Neural cell (in vitro differentiated cells): Measurements from ENCODE around the gene HIVEP2. TPM values are rescaled to one million over a fixed set of nuclear protein-coding genes. Genes with fewer than 3 reads are reported as not detected.

ENCODE experiments used
- H2AFZ ChIP-seq: fragments of 200-600, 300-800 bp; sonication (generic), shearing (Covaris generic); 2 replicates; pipeline ENCODE4 v1.6.0; 2014; ENCODE audit warnings: low read depth, mild to moderate bottlenecking, antibody characterized with exemption, low read length, moderate library complexity
- H3F3A ChIP-seq: fragments of 200-600 bp; shearing (Covaris generic); 2 replicates; pipeline ENCODE4 v1.6.1; 2016; ENCODE audit warnings: mild to moderate bottlenecking, moderate library complexity, mixed read lengths, antibody characterized with exemption, low read length; ENCODE audit not compliant: insufficient read depth, poor library complexity, severe bottlenecking
- H3K27ac ChIP-seq: fragments of 200-600, 300-800 bp; sonication (generic), shearing (Covaris generic); 2 replicates; pipeline ENCODE4 v1.5.1; 2014; ENCODE audit warnings: mild to moderate bottlenecking, low read length, moderate library complexity
- H3K27me3 ChIP-seq: fragments of 300-800, 200-600 bp; sonication (generic), shearing (Covaris generic); 2 replicates; pipeline ENCODE4 v1.6.0; 2014; ENCODE audit warnings: mild to moderate bottlenecking, low read depth, low read length, moderate library complexity; ENCODE audit not compliant: insufficient read depth
- H3K36me3 ChIP-seq: fragments of 300-800, 200-600 bp; sonication (generic), shearing (Covaris generic); 2 replicates; pipeline ENCODE4 v1.5.1; 2014; ENCODE audit warnings: mild to moderate bottlenecking, antibody characterized with exemption, low read length, moderate library complexity; ENCODE audit not compliant: insufficient read depth
- H3K4me2 ChIP-seq: fragments of 300-800, 200-600 bp; sonication (generic), shearing (Covaris generic); 2 replicates; pipeline ENCODE4 v1.6.0; 2014; ENCODE audit warnings: mild to moderate bottlenecking, low read length
- H3K4me3 ChIP-seq: fragments of 300-800, 200-600 bp; sonication (generic), shearing (Covaris generic); 2 replicates; pipeline ENCODE4 v1.5.1; 2014; ENCODE audit warnings: mild to moderate bottlenecking, low read length, moderate library complexity
- H3K79me2 ChIP-seq: fragments of 200-600 bp; shearing (Covaris generic); replicated peaks from 2 replicates; pipeline ENCODE4 v1.6.0; 2014; ENCODE audit warnings: mild to moderate bottlenecking, low read length, moderate library complexity; ENCODE audit not compliant: insufficient read depth
- H3K9ac ChIP-seq: fragments of 300-800, 200-600 bp; sonication (generic), shearing (Covaris generic); 2 replicates; pipeline ENCODE4 v1.6.1; 2016; ENCODE audit warnings: mild to moderate bottlenecking, low read length, mixed read lengths
- H3K9me2 ChIP-seq: fragments of 200-600 bp; shearing (Covaris generic); 2 replicates; pipeline ENCODE4 v1.6.1; 2016; ENCODE audit warnings: mild to moderate bottlenecking, low read length, mixed read lengths; ENCODE audit not compliant: insufficient read depth
- H3K9me3 ChIP-seq: fragments of 200-600, 300-800 bp; sonication (generic), shearing (Covaris generic); 2 replicates; pipeline ENCODE4 v1.6.1; 2016; ENCODE audit warnings: mild to moderate bottlenecking, mixed run types, low read length, moderate library complexity, mixed read lengths
- H4K20me1 ChIP-seq: fragments of 200-600 bp; shearing (Covaris generic); 2 replicates; pipeline ENCODE4 v1.6.1; 2016; ENCODE audit warnings: mild to moderate bottlenecking, mixed run types; ENCODE audit not compliant: insufficient read depth
- EP300 ChIP-seq: fragments of 450-650 bp; conservative IDR thresholded peaks from 2 replicates; pipeline ENCODE4 v1.6.1; 2014; ENCODE audit warnings: antibody characterized with exemption, mild to moderate bottlenecking, moderate library complexity; ENCODE audit not compliant: poor library complexity, severe bottlenecking
- EZH2 ChIP-seq: fragments of 200-600, 300-800 bp; shearing (Covaris generic), sonication (generic); IDR thresholded peaks from 2 replicates; pipeline ENCODE4 v1.6.1; 2014; ENCODE audit warnings: antibody characterized with exemption, low read length, borderline replicate concordance, mild to moderate bottlenecking; ENCODE audit not compliant: insufficient read depth, poor library complexity, severe bottlenecking
- MXI1 ChIP-seq: fragments of 450-650 bp; conservative IDR thresholded peaks from 2 replicates; pipeline ENCODE4 v1.6.1; 2014; ENCODE audit warnings: antibody characterized with exemption, mild to moderate bottlenecking; ENCODE audit not compliant: poor library complexity, severe bottlenecking
- POLR2AphosphoS5 ChIP-seq: IDR thresholded peaks from 2 replicates; pipeline ENCODE4 v1.6.1; 2012
- RAD21 ChIP-seq: fragments of 450-650 bp; conservative IDR thresholded peaks from 2 replicates; pipeline ENCODE4 v1.6.1; 2014; ENCODE audit warnings: antibody characterized with exemption, mild to moderate bottlenecking, moderate library complexity
- SMC3 ChIP-seq: fragments of 450-650 bp; conservative IDR thresholded peaks from 2 replicates; pipeline ENCODE4 v1.6.1; 2014; ENCODE audit warnings: antibody characterized with exemption, mild to moderate bottlenecking, moderate library complexity; ENCODE audit not compliant: poor library complexity
- TAF1 ChIP-seq: IDR thresholded peaks from 2 replicates; pipeline ENCODE4 v1.6.1; 2012; ENCODE audit warnings: low read depth
- polyA plus RNA-seq: library from polyadenylated mRNA; depleted of rRNA; stranded (reverse); fragments of >200 nt; gene quantifications from 2 replicates; pipeline ENCODE4 v1.2.3, GENCODE V29; 2014
- TF ChIP-seq, protein P1 (sequence below): IDR thresholded peaks from 2 replicates; pipeline ENCODE4 v1.6.1; 2012; ENCODE audit warnings: borderline replicate concordance
- TF ChIP-seq, protein P2 (sequence below): fragments of 450-650 bp; IDR thresholded peaks from 2 replicates; pipeline ENCODE4 v1.5.1; 2014; ENCODE audit warnings: antibody characterized with exemption, mild to moderate bottlenecking, moderate library complexity; ENCODE audit not compliant: poor library complexity, severe bottlenecking

HIVEP2 gene
- polyA plus RNA-seq, 1 donor from 2014 or later = 6.0 TPM

DNA sequence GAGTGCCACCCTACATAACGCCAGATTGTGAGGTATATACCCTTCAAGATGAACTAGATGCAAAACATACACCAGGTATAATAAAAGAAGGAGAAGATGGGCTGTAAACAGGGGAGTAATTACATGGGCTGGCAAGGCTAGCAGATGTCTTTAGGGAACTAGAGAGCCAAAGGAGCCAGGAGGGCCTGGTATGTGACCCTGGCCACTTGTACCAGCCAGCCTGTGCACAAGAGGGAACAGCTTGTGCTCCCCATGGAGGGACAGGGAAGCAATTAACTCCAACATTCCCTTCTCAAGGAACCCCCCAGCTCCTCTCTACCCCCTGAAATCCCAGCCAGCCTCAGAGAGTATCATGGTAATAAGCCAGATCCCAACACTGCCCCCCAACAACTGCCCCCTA is 139.9 kb downstream of the HIVEP2 start:
- Histone ChIP-seq H3K9ac (no peak overlapping the region), H3K36me3 (no peaks in the 10 kb centered on the region), H3K4me3 (no peak overlapping the region), H3K27ac (no peak overlapping the region), H3F3A (no peaks in the 10 kb centered on the region), H3K9me3 (no peaks in the 10 kb centered on the region), H3K27me3 (no peaks in the 10 kb centered on the region), H3K4me2 (no peak overlapping the region), H3K79me2 (no peaks in the 10 kb centered on the region), H4K20me1 (no peaks in the 10 kb centered on the region), H2AFZ (no peak overlapping the region), H3K9me2 (no peaks in the 10 kb centered on the region)
- TF ChIP-seq EZH2 = no peak
- TF ChIP-seq, protein P1, sequence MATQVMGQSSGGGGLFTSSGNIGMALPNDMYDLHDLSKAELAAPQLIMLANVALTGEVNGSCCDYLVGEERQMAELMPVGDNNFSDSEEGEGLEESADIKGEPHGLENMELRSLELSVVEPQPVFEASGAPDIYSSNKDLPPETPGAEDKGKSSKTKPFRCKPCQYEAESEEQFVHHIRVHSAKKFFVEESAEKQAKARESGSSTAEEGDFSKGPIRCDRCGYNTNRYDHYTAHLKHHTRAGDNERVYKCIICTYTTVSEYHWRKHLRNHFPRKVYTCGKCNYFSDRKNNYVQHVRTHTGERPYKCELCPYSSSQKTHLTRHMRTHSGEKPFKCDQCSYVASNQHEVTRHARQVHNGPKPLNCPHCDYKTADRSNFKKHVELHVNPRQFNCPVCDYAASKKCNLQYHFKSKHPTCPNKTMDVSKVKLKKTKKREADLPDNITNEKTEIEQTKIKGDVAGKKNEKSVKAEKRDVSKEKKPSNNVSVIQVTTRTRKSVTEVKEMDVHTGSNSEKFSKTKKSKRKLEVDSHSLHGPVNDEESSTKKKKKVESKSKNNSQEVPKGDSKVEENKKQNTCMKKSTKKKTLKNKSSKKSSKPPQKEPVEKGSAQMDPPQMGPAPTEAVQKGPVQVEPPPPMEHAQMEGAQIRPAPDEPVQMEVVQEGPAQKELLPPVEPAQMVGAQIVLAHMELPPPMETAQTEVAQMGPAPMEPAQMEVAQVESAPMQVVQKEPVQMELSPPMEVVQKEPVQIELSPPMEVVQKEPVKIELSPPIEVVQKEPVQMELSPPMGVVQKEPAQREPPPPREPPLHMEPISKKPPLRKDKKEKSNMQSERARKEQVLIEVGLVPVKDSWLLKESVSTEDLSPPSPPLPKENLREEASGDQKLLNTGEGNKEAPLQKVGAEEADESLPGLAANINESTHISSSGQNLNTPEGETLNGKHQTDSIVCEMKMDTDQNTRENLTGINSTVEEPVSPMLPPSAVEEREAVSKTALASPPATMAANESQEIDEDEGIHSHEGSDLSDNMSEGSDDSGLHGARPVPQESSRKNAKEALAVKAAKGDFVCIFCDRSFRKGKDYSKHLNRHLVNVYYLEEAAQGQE = no peak
- TF ChIP-seq, protein P2, sequence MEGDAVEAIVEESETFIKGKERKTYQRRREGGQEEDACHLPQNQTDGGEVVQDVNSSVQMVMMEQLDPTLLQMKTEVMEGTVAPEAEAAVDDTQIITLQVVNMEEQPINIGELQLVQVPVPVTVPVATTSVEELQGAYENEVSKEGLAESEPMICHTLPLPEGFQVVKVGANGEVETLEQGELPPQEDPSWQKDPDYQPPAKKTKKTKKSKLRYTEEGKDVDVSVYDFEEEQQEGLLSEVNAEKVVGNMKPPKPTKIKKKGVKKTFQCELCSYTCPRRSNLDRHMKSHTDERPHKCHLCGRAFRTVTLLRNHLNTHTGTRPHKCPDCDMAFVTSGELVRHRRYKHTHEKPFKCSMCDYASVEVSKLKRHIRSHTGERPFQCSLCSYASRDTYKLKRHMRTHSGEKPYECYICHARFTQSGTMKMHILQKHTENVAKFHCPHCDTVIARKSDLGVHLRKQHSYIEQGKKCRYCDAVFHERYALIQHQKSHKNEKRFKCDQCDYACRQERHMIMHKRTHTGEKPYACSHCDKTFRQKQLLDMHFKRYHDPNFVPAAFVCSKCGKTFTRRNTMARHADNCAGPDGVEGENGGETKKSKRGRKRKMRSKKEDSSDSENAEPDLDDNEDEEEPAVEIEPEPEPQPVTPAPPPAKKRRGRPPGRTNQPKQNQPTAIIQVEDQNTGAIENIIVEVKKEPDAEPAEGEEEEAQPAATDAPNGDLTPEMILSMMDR = no peak
- TF ChIP-seq TAF1 = no peak
- no peak for TF ChIP-seq SMC3
- TF ChIP-seq MXI1 = no peak
- no peak for TF ChIP-seq POLR2AphosphoS5
- no peak for TF ChIP-seq EP300
- TF ChIP-seq RAD21 = no peak

DNA sequence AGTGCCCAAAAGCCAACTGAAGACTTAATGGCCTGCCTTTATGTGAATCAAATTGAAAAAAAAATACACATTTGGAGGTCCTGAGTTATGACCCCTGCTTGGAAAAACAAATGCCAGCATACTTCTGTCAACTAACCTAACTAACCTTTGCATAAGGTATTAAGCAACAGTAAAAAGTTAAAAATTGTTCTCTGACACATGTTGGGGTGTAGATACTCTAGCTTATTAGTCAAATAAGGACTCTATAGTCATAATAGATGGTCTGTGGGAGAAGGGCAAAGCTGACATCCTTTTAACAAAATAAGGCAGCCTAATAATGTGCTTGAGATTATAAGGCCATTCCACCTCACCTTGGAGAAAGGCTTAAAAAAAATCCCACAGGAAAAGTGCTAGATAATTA is 140.5 kb downstream of the HIVEP2 start:
- no peak overlapping the region for H3K9ac ChIP-seq
- no peaks in the 10 kb centered on the region for H3K27me3 ChIP-seq
- no peak overlapping the region for H3K4me2 ChIP-seq
- H3K4me3 ChIP-seq = no peak overlapping the region
- no peak for TF ChIP-seq POLR2AphosphoS5
- no peak for TF ChIP-seq EP300
- no peak for TF ChIP-seq EZH2
- no peak overlapping the region for H3K27ac ChIP-seq
- H3F3A ChIP-seq = no peaks in the 10 kb centered on the region
- H3K36me3 ChIP-seq = no peaks in the 10 kb centered on the region
- no peaks in the 10 kb centered on the region for H3K9me3 ChIP-seq
- no peaks in the 10 kb centered on the region for H3K9me2 ChIP-seq
- no peaks in the 10 kb centered on the region for H4K20me1 ChIP-seq
- no peak overlapping the region for H2AFZ ChIP-seq
- H3K79me2 ChIP-seq = no peaks in the 10 kb centered on the region

DNA sequence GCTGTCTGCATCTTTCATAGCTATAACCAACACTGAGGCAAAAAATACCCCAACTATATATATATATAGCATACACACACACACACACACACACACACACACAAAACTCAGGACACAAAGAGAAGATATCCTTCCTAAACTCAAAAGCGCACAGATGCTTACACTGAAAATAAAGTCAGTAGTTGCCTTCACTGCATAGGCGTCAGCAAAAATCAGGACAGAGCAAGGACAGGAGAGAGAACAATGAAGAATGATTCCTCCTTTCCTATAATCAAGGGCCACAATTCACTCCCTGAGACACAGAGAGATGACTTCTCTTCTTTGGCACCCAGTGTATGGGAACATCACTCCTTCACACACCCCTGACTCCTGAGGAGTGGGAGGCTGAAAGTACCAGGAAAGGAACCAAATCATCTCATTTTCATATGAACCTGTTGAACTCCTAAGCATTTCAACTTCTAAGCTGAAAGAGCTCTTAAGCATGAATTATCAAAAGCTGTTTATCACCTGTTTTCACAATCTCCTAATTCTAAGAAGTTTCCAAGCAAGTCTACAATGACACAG is 141.4 kb downstream of the HIVEP2 start:
- TF ChIP-seq, protein P2 = no peak
- TF ChIP-seq RAD21 (no peak), SMC3 (no peak), MXI1 (no peak), EP300 (no peak), EZH2 (no peak), TAF1 (no peak), POLR2AphosphoS5 (no peak)
- TF ChIP-seq, protein P1 = no peak
- Histone ChIP-seq H3K4me2 (no peak overlapping the region), H2AFZ (no peak overlapping the region), H3F3A (no peaks in the 10 kb centered on the region), H4K20me1 (no peaks in the 10 kb centered on the region), H3K9ac (no peak overlapping the region), H3K27ac (no peak overlapping the region), H3K9me2 (no peaks in the 10 kb centered on the region), H3K79me2 (no peaks in the 10 kb centered on the region), H3K9me3 (no peaks in the 10 kb centered on the region), H3K36me3 (no peaks in the 10 kb centered on the region), H3K4me3 (no peak overlapping the region), H3K27me3 (no peaks in the 10 kb centered on the region)
